ENCODE results near the gene KANK3.
"Not testable (repeated sequence)": the region's sequence is repeated elsewhere in the genome, so short reads cannot be mapped to it uniquely, and the experiment has no call there.

Gene KANK3

GRCh38 chr19:8314981-8315640, 28.0 kb downstream of the KANK3 start:
- DNase-seq: not testable (repeated sequence)

- peak; percentile 7 for DNase-seq
These were observed 31.4 kb downstream of the KANK3 start for GRCh38 chr19:8311461-8312260.

- peak; percentile 0 for DNase-seq
These were observed 32.6 kb downstream of the KANK3 start for GRCh38 chr19:8310342-8311055.

- DNase-seq: peak; percentile 5
These were observed 34.2 kb downstream of the KANK3 start for GRCh38 chr19:8308891-8309291.

- peak; percentile 90 for DNase-seq
These were observed 34.8 kb downstream of the KANK3 start, which contains the start of gene CD320 for GRCh38 chr19:8307965-8308866. Gene CD320 (minus strand): TSS chr19:8308358. CDS start chr19:8308290, 68 bp downstream.

- DNase-seq: peak; percentile 12
These were observed 35.6 kb downstream of the KANK3 start for GRCh38 chr19:8307400-8307964.

- DNase-seq: peak; percentile 11
These were observed 36.6 kb downstream of the KANK3 start for GRCh38 chr19:8306235-8307054.

- DNase-seq: peak; percentile 3
These were observed 37.3 kb downstream of the KANK3 start for GRCh38 chr19:8305798-8306197.

- peak; percentile 41 for DNase-seq
These were observed 38.0 kb downstream of the KANK3 start for GRCh38 chr19:8304841-8305621.

GRCh38 chr19:8302734-8303133, 40.3 kb downstream of the KANK3 start:
- DNase-seq: no peak

GRCh38 chr19:8302357-8302691, 40.7 kb downstream of the KANK3 start:
- peak; percentile 7 for DNase-seq

GRCh38 chr19:8291337-8291736, 51.7 kb downstream of the KANK3 start:
- DNase-seq: not testable (repeated sequence)

- DNase-seq: not testable (repeated sequence)
These were observed 66.6 kb downstream of the KANK3 start for GRCh38 chr19:8276508-8276907.

All from activated naive CD4-positive, alpha-beta T cell treated with anti-CD3 and anti-CD28 coated beads, Interleukin-2, amount 50 U/mL, for 16 hours (primary cell).